Measurements from ENCODE around the gene FRZB.

DNA sequence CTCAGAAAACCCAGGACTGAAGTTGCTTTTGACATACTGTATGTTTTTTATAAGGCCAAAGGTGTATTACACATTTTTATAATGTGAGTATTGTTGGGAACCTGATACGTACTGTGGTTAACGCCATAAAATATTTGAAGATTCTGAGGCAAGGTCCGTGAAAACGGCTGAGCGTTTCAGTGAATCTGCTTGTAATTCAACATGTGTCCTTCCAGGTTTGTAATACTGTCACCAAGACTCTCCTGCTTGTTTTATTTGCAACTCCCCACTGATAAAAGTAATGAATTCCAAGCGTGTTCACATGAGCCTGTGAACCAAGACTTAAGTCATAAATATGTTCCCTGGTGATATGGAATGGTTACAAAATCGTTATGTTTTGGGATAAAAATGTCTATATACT, 23.9 kb upstream of the FRZB start:
- TF ChIP-seq, protein P1, sequence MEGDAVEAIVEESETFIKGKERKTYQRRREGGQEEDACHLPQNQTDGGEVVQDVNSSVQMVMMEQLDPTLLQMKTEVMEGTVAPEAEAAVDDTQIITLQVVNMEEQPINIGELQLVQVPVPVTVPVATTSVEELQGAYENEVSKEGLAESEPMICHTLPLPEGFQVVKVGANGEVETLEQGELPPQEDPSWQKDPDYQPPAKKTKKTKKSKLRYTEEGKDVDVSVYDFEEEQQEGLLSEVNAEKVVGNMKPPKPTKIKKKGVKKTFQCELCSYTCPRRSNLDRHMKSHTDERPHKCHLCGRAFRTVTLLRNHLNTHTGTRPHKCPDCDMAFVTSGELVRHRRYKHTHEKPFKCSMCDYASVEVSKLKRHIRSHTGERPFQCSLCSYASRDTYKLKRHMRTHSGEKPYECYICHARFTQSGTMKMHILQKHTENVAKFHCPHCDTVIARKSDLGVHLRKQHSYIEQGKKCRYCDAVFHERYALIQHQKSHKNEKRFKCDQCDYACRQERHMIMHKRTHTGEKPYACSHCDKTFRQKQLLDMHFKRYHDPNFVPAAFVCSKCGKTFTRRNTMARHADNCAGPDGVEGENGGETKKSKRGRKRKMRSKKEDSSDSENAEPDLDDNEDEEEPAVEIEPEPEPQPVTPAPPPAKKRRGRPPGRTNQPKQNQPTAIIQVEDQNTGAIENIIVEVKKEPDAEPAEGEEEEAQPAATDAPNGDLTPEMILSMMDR (IDR thresholded peaks at IDR 0.05; ENCODE audit: low read length): no peak
- no peak for TF ChIP-seq EZH2phosphoT487 (IDR thresholded peaks at IDR 0.05; ENCODE audit: low read length)
- no peak for TF ChIP-seq EZH2 (optimal IDR thresholded peaks at IDR 0.05; ENCODE audit: low read depth, low read length)
